Measurements from ENCODE around the gene TMEM212. TPM values are rescaled to one million over a fixed set of nuclear protein-coding genes. Genes with fewer than 3 reads are reported as not detected.

Gene TMEM212
- total and polyA plus RNA-seq, 2 of the 13 experiments (the other 11 are each of a cell fraction or from before 2014, with no cell fraction given), result not detected

DNA sequence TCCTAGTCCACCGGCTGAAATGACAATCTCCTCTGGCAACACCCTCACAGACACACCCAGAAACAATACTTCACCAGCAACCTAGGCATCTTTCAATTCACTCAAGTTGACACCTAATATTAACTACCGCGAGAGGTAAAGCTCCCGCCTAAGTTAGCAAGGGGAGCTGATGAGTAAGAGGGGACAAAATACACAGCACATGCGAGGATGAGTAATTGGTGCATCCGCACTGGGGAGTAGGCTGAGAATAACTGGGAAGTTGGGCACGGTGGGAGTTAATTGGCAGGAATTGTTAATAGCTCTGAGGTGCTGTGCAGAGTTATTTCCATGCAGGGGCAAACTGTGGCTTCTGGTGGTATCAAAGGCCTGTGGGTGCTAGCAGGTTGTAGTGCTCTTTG is 18.3 kb upstream of the TMEM212 start (continued):
- TF ChIP-seq, protein P1, sequence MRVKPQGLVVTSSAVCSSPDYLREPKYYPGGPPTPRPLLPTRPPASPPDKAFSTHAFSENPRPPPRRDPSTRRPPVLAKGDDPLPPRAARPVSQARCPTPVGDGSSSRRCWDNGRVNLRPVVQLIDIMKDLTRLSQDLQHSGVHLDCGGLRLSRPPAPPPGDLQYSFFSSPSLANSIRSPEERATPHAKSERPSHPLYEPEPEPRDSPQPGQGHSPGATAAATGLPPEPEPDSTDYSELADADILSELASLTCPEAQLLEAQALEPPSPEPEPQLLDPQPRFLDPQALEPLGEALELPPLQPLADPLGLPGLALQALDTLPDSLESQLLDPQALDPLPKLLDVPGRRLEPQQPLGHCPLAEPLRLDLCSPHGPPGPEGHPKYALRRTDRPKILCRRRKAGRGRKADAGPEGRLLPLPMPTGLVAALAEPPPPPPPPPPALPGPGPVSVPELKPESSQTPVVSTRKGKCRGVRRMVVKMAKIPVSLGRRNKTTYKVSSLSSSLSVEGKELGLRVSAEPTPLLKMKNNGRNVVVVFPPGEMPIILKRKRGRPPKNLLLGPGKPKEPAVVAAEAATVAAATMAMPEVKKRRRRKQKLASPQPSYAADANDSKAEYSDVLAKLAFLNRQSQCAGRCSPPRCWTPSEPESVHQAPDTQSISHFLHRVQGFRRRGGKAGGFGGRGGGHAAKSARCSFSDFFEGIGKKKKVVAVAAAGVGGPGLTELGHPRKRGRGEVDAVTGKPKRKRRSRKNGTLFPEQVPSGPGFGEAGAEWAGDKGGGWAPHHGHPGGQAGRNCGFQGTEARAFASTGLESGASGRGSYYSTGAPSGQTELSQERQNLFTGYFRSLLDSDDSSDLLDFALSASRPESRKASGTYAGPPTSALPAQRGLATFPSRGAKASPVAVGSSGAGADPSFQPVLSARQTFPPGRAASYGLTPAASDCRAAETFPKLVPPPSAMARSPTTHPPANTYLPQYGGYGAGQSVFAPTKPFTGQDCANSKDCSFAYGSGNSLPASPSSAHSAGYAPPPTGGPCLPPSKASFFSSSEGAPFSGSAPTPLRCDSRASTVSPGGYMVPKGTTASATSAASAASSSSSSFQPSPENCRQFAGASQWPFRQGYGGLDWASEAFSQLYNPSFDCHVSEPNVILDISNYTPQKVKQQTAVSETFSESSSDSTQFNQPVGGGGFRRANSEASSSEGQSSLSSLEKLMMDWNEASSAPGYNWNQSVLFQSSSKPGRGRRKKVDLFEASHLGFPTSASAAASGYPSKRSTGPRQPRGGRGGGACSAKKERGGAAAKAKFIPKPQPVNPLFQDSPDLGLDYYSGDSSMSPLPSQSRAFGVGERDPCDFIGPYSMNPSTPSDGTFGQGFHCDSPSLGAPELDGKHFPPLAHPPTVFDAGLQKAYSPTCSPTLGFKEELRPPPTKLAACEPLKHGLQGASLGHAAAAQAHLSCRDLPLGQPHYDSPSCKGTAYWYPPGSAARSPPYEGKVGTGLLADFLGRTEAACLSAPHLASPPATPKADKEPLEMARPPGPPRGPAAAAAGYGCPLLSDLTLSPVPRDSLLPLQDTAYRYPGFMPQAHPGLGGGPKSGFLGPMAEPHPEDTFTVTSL (CRISPR knock-in tag; IDR thresholded peaks at IDR 0.05; ENCODE audit: borderline replicate concordance), result 0 out of 2 replicates have a peak, but pooled peaks have one; percentile 23
- TF ChIP-seq ELF4 (CRISPR knock-in tag; IDR thresholded peaks at IDR 0.05; ENCODE audit: borderline replicate concordance), result no peak
- TF ChIP-seq, protein P2, sequence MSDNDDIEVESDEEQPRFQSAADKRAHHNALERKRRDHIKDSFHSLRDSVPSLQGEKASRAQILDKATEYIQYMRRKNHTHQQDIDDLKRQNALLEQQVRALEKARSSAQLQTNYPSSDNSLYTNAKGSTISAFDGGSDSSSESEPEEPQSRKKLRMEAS (IDR thresholded peaks at IDR 0.05), result 0 out of 2 replicates have a peak, but pooled peaks have one; percentile 2
- TF ChIP-seq ZNF670 (CRISPR knock-in tag; IDR thresholded peaks at IDR 0.05; ENCODE audit: borderline replicate concordance), result 0 out of 2 replicates have a peak, but pooled peaks have one; percentile 29
- TF ChIP-seq ZNF558 (CRISPR knock-in tag; IDR thresholded peaks at IDR 0.05; ENCODE audit: borderline replicate concordance), result no peak
- TF ChIP-seq ZNF878 (CRISPR knock-in tag; IDR thresholded peaks at IDR 0.05), result no peak
- TF ChIP-seq, protein P3, sequence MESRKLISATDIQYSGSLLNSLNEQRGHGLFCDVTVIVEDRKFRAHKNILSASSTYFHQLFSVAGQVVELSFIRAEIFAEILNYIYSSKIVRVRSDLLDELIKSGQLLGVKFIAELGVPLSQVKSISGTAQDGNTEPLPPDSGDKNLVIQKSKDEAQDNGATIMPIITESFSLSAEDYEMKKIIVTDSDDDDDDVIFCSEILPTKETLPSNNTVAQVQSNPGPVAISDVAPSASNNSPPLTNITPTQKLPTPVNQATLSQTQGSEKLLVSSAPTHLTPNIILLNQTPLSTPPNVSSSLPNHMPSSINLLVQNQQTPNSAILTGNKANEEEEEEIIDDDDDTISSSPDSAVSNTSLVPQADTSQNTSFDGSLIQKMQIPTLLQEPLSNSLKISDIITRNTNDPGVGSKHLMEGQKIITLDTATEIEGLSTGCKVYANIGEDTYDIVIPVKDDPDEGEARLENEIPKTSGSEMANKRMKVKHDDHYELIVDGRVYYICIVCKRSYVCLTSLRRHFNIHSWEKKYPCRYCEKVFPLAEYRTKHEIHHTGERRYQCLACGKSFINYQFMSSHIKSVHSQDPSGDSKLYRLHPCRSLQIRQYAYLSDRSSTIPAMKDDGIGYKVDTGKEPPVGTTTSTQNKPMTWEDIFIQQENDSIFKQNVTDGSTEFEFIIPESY (CRISPR knock-in tag; IDR thresholded peaks at IDR 0.05), result peak; percentile 96
- no peak for TF ChIP-seq FOXC1 (CRISPR knock-in tag; IDR thresholded peaks at IDR 0.05; ENCODE audit: borderline replicate concordance)
- peak; percentile 53; the same call in 1 of the 2 replicates for TF ChIP-seq DNMT3B (CRISPR knock-in tag; conservative IDR thresholded peaks at IDR 0.05)
- TF ChIP-seq NR2F2 (IDR thresholded peaks at IDR 0.05; ENCODE audit: borderline replicate concordance, low read depth), result 0 out of 2 replicates have a peak, but pooled peaks have one; percentile 0
- TF ChIP-seq YEATS4 (CRISPR knock-in tag; IDR thresholded peaks at IDR 0.05; ENCODE audit: borderline replicate concordance), result no peak
- TF ChIP-seq ZFP1 (CRISPR knock-in tag; IDR thresholded peaks at IDR 0.05), result no peak

Measured in HepG2 (cell line).